ENCODE measurements around the gene EMP1.

DNA sequence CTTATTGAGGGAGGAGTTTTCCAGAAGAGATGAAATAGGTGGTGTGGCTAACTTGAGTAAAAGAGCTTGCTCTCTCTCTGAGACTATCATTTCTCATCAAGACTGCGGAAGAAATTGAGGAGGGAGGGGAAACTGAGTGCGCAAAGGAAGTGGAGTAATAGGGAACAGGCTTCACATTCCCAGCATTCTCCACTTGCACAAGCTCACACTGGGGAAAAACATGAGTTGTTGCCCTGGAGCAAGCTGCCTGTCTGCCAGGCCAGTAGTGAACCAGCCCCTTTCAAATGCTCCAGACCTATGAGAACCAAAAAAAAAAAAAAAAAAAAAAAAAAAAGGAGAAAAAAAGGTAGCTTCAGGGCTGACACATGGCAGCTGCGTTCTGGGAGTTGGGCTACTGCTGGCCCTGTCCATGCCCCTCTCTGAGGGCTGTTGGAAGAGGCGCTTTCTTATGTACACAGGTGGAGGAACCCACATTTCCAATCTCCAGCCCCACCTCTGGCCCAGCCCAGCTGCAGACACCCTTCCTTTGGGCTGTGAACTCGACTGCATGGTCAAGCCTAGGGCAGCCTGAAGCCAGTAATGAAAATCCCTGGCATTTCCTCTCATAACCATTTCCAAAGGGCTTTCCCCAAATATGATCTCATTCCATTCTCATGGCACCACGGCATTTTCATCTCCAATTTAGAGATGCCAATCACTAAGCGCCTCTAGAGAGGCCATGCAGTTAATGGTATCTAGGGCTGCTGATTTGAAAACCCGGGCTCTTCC lies 32.5 kb upstream of the EMP1 start:
- no peak for TF ChIP-seq CTCF (IDR thresholded peaks at IDR 0.05 in 4 of 5, conservative IDR thresholded peaks at IDR 0.05 in 1 of 5)
- TF ChIP-seq POLR2A (IDR thresholded peaks at IDR 0.05), result no peak
